Right lobe of liver (tissue), 6 donors: ENCODE measurements around the gene P3H2. TPM values are rescaled to one million over a fixed set of nuclear protein-coding genes. Genes with fewer than 3 reads are reported as not detected.

Experiments used
- ATAC-seq, 4 donors: fragments of 200-7000 bp; cut with Tn5 transposase; one replicate each; pipeline ENCODE4 v1.9.1; 2020; ENCODE audit warnings: mild to moderate bottlenecking in 4 of 4, moderate library complexity in 4 of 4
- DNase-seq, 3 donors: peaks; one replicate each; pipeline ENCODE4 v3.0.0-alpha.2; 2020
- H3K27ac ChIP-seq, 3 donors: fragments of 200-600 bp; one replicate each; pipeline ENCODE4 v1.8.0; 2022
- H3K27me3 ChIP-seq, 2 donors: fragments of 200-600 bp; one replicate each; pipeline ENCODE4 v1.8.0; 2022
- H3K36me3 ChIP-seq, 4 donors: fragments of 200-600 bp; sonication (generic) in 1 of 4; one replicate each; pipeline versions ENCODE4 v1.5.1 to v1.8.0; 2017 to 2022; ENCODE audit warnings: control low read depth in 1 of 4
- H3K4me1 ChIP-seq, 4 donors: fragments of 200-600 bp; sonication (generic) in 1 of 4; one replicate each; pipeline versions ENCODE4 v1.5.1 to v1.8.0; 2017 to 2022; ENCODE audit warnings: control low read depth in 1 of 4
- H3K4me3 ChIP-seq, 3 donors: fragments of 200-600 bp; one replicate each; pipeline ENCODE4 v1.8.0; 2022
- H3K9me3 ChIP-seq, 4 donors: fragments of 200-600 bp; sonication (generic) in 1 of 4; one replicate each; pipeline versions ENCODE4 v1.5.1 to v1.8.0; 2017 to 2022; ENCODE audit warnings: control low read depth in 1 of 4
- POLR2A ChIP-seq: fragments of 450-650 bp; IDR thresholded peaks from one replicate; pipeline ENCODE4 v1.6.1; 2017; ENCODE audit warnings: antibody characterized with exemption, mild to moderate bottlenecking
- WGBS: methylation state at CpG from one replicate; pipeline ENCODE4 v1.1.6; 2018; ENCODE audit warnings: low coverage, low lambda C conversion rate; ENCODE audit not compliant: insufficient coverage; ENCODE audit errors: missing lambda C conversion rate; 5-methylcytosine and 5-hydroxymethylcytosine counted together
- intact Hi-C, 2 donors: fragments of 100-400 bp; cut with DNase I; formaldehyde crosslinking; loops; one replicate each; pipeline versions ENCODE4 v1.11.2 to v1.14.1; 2022
- total RNA-seq, 6 experiments: library from RNA; depleted of rRNA in 2 of 6; stranded (reverse); fragments of >200 nt in 2 of 6; fragmentation: NEBNext Ultra II Directional in 3 of 6; extraction: Animal tissue kit (Norgen Biotek cat#: 25700) in 3 of 6; gene quantifications; one replicate each; pipeline versions ENCODE4 v1.1.0 to v1.2.4, GENCODE V29; 2016 to 2023
- TF ChIP-seq, protein P1 (sequence below), 4 donors: fragments of 200-600 bp in 3 of 4; fragments of 450-650 bp in 1 of 4; IDR thresholded peaks; one replicate each; pipeline versions ENCODE4 v1.5.1 to v1.8.0; 2016 to 2022; ENCODE audit warnings: antibody characterized with exemption in 4 of 4, mild to moderate bottlenecking in 2 of 4
- donor health status: DM: no; HTN: yes; CAD: no.
- donor health status: DM: no; HTN: no; CAD: no.
- donor health status: DM: no; HTN: no; CAD: no.
- donor health status: DM: no; HTN: yes; CAD: no.
- donor health status: DM: no; HTN: yes; CAD: no.

P3H2 gene
- total RNA-seq, 6 experiments from 2014 or later: 3.2 to 8.7 (median 6.5) TPM

DNA sequence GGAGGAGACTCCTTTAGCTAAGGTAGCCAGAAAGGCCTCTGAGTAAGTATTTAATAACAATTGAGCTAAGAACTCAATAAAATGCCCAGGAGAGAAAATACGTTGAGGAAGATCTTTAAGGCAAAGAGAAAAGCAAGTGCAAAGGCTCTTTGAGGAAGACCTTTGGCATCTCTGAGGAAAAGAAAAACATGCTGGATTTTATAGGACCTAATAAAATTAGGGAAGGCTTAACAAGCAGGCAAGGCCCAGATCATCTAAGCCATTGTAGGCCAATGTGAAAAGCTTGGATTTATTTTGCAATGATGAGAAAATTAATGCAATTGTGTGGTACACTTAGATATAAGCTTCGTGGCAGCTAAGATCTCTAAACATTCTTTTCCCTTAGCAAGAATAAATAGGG lies 75.7 kb downstream of the P3H2 start:
- Histone ChIP-seq H3K4me3 (no peak overlapping the region), H3K9me3 (no peaks in the 10 kb centered on the region), H3K27ac (no peak overlapping the region), H3K4me1 (no peaks in the 10 kb centered on the region), H3K36me3 (no peaks in the 10 kb centered on the region), H3K27me3 (no peaks in the 10 kb centered on the region)
- ATAC-seq: no peak
- intact Hi-C loops: no loop called here
- DNase-seq: no peak
- WGBS: 66% methylated on average over 2 of the region's 2 CpGs
- TF ChIP-seq, protein P1, sequence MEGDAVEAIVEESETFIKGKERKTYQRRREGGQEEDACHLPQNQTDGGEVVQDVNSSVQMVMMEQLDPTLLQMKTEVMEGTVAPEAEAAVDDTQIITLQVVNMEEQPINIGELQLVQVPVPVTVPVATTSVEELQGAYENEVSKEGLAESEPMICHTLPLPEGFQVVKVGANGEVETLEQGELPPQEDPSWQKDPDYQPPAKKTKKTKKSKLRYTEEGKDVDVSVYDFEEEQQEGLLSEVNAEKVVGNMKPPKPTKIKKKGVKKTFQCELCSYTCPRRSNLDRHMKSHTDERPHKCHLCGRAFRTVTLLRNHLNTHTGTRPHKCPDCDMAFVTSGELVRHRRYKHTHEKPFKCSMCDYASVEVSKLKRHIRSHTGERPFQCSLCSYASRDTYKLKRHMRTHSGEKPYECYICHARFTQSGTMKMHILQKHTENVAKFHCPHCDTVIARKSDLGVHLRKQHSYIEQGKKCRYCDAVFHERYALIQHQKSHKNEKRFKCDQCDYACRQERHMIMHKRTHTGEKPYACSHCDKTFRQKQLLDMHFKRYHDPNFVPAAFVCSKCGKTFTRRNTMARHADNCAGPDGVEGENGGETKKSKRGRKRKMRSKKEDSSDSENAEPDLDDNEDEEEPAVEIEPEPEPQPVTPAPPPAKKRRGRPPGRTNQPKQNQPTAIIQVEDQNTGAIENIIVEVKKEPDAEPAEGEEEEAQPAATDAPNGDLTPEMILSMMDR (IDR thresholded peaks at IDR 0.05): no peak
- no peak for TF ChIP-seq POLR2A

DNA sequence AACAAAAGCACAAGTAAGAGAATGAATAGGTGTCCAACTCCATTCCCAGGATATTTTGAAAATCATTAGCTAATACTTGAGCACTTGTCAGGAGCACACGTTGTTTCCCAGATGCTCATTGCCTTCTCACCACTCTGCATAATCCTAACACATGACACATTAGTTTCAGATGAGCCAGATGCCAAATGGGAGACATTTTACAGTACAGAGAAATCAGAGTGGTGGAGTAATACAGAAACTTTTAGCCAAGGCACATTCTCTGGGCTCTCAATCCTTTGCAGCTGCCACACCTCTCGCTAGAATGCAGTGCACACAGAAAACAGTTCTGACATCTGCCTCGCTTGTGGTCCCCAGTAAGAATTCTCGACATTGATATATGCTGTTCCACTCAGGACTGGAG lies 76.6 kb downstream of the P3H2 start:
- TF ChIP-seq, protein P1 (IDR thresholded peaks at IDR 0.05): no peak
- no peak for TF ChIP-seq POLR2A
- Histone ChIP-seq H3K4me3 (no peak overlapping the region), H3K27ac (no peak overlapping the region), H3K36me3 (no peaks in the 10 kb centered on the region), H3K9me3 (no peaks in the 10 kb centered on the region), H3K4me1 (no peaks in the 10 kb centered on the region), H3K27me3 (no peaks in the 10 kb centered on the region)
- no peak for ATAC-seq
- 67% methylated on average over 4 of the region's 4 CpGs for WGBS
- DNase-seq: no peak
- intact Hi-C loops: no loop called here

DNA sequence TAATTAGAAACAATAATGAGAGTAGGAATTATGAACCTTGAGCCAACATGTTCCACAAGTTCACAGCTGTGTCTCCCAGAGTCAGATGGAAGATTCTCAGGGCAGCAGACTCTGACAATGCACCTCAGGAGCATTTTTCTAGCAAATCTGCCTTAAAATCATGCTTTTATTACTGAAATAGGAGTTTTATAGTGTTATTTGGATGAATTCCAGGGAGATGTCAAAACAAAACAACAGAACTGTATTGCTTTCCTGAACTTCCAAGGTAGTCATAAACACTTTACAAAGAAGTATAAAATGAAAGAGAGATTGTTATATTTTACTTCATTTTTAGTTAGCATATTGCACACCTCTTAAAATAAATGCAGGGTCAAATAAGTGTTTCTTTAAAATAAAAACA lies 77.0 kb downstream of the P3H2 start:
- Histone ChIP-seq H3K4me1 (no peaks in the 10 kb centered on the region), H3K27me3 (no peaks in the 10 kb centered on the region), H3K27ac (no peak overlapping the region), H3K4me3 (no peak overlapping the region), H3K9me3 (no peaks in the 10 kb centered on the region), H3K36me3 (no peaks in the 10 kb centered on the region)
- DNase-seq: no peak
- intact Hi-C loops: no loop called here
- TF ChIP-seq, protein P1 (IDR thresholded peaks at IDR 0.05): no peak
- TF ChIP-seq POLR2A: no peak
- no peak for ATAC-seq

DNA sequence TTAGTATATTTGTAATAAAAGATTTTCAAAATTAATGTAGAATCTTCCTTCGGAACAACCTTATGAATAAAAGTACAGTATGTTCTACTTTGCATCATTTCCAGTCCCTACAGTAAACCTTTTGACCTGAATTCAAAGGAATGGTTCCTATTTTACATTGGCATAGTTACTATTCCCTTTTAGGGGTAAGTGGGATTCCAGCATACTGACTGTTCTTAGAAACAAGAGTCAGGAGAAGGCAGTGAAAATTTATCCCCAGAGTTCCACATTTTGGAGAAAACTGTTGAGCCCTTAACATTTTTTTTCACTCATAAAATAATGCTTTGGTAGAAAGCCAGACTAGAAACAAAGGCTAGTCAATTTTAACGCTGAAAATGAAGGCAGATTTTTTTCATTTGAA lies 78.1 kb downstream of the P3H2 start:
- Histone ChIP-seq H3K4me3 (no peak overlapping the region), H3K9me3 (no peaks in the 10 kb centered on the region), H3K27ac (no peak overlapping the region), H3K4me1 (no peaks in the 10 kb centered on the region), H3K27me3 (no peaks in the 10 kb centered on the region), H3K36me3 (no peaks in the 10 kb centered on the region)
- no peak for DNase-seq
- intact Hi-C loops: no loop called here
- TF ChIP-seq, protein P1 (IDR thresholded peaks at IDR 0.05): no peak
- TF ChIP-seq POLR2A: no peak
- no peak for ATAC-seq
- 53% methylated on average over 2 of the region's 2 CpGs for WGBS

DNA sequence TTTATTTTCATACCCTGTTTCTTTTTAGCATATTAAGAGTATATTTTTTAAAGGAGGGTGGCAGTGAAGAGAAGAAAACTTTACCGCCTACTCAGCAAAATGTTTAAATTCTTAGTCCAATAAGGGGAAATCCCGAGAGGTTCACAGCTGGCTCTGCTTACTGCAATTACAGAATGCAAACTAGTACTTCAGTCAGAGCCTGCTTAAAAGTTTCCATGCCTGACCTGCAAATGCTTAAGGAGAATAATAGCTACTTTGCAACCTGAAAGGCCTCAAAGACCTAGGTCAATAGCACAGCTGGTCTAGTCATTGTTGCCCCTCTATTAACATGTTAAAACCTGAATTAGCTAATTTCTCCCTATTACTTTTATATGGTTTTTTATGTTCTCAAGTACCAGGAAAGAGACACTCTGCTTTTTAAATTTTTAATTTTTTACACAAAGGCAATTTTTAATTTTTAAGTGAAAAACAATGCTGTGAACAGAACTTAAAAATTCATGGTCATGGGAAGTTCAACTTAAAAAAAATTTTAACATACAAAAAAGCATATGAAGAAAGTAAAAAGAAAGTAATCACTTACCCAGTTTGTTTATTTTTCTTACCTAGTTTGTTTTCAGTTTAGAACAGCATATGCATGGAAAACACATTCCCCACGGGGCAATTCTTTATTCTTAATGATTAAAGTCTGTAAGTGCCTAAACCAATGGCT lies 79.2 kb downstream of the P3H2 start:
- Histone ChIP-seq H3K27ac (no peak overlapping the region), H3K9me3 (no peaks in the 10 kb centered on the region), H3K4me3 (no peak overlapping the region), H3K4me1 (no peaks in the 10 kb centered on the region), H3K27me3 (no peaks in the 10 kb centered on the region), H3K36me3 (no peaks in the 10 kb centered on the region)
- DNase-seq: no peak
- no peak for TF ChIP-seq POLR2A
- TF ChIP-seq, protein P1 (IDR thresholded peaks at IDR 0.05): no peak
- intact Hi-C loops: no loop called here
- whole genome bisulfite sequencing: 42% methylated on average over 3 of the region's 3 CpGs
- ATAC-seq: peak in 2 of 4 donors; percentile 20 to 23
